Measurements from ENCODE around the gene HDGFL3.
"Not testable (repeated sequence)": the region's sequence is repeated elsewhere in the genome, so short reads cannot be mapped to it uniquely, and the experiment has no call there.

The HDGFL3 gene

GRCh38 chr15:83192742-83193141 lies 14.9 kb downstream of the HDGFL3 start:
- no peak for DNase-seq

GRCh38 chr15:83190450-83190849 lies 17.2 kb downstream of the HDGFL3 start:
- no peak for DNase-seq

- DNase-seq: no peak
Observed at GRCh38 chr15:83185561-83185960, 22.1 kb downstream of the HDGFL3 start.

DNA sequence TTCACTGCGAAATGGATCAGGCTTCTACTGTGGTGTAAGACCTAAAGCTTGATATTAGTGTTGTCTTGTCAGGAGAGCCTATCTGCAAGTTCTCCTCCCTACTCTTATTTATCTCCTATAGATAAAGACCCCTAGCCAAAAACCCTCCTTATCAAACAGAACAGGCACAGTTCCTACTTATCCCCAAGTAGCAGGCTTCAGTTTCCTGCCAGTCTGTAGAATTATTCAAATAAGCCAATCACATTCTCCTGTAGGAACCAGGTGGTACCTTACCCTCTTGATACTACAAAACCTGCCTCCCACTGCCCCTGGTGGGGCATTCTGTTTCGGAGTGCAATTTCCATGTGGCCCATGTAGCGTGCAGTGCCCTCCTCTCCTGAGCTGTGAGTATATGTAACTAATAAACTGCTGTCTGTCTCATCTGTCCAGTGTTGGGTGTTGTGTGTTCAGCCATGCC lies 28.7 kb downstream of the HDGFL3 start:
- no peak for DNase-seq

DNA sequence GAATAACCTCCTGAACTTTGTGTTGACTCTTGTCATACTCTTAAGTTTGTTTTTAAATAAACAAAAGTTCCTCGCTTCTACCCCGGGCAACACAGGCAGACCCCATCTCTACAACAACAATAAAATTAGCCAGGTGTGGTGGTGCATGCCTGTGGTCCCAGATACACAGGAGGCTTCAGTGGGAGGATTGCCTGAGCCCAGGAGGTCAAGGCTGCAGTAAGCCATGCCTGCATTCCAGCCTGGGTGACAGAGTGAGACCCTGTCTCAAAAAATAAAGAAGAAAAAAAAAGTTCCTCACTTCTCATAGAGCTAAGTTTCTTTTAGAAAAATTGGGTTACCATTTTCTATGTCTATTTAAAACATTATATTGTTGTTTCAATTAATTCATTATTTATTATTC lies 29.2 kb downstream of the HDGFL3 start:
- no peak for DNase-seq

- DNase-seq: no peak
Observed at GRCh38 chr15:83174891-83175290, 32.7 kb downstream of the HDGFL3 start.

- no peak for DNase-seq
Observed at GRCh38 chr15:83170474-83171165, 37.0 kb downstream of the HDGFL3 start.

GRCh38 chr15:83169576-83169975 lies 38.0 kb downstream of the HDGFL3 start:
- not testable (repeated sequence) for DNase-seq

DNA sequence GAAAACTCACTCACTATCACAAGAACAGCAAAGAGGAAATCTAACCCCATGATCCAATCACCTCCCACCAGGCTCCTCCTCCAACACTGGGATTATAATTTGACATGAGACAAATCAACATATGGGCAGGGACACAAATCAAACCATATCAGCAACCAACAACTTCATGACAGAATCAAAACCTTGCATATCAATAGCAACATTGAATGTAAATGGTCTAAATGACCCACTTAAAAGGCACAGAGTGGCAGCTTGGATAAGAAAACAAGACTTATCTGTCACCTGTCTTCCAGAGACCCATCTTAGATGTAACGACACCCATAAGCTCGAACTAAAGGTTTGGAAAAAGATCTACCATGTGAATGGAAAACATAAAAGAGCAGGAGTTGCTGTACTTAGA lies 40.8 kb downstream of the HDGFL3 start:
- DNase-seq: no peak

DNA sequence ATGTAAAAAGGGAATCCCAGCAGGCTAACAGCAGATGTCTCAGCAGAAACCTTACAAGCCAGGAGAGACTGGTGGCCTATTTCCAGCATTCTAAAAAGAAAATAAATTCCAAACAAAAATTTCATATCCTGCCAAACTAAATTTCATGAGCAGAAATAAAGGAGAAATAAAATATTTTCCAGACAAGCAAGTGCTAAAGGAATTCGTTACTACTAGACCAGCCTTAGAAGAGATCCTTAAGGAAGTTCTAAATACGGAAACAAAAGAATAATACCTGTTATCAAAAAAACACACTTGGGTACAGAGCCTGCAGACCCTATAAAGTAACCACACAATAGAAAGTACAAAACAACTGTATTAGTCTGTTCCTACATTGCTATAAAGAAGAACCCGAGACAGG lies 41.4 kb downstream of the HDGFL3 start:
- no peak for DNase-seq

DNA sequence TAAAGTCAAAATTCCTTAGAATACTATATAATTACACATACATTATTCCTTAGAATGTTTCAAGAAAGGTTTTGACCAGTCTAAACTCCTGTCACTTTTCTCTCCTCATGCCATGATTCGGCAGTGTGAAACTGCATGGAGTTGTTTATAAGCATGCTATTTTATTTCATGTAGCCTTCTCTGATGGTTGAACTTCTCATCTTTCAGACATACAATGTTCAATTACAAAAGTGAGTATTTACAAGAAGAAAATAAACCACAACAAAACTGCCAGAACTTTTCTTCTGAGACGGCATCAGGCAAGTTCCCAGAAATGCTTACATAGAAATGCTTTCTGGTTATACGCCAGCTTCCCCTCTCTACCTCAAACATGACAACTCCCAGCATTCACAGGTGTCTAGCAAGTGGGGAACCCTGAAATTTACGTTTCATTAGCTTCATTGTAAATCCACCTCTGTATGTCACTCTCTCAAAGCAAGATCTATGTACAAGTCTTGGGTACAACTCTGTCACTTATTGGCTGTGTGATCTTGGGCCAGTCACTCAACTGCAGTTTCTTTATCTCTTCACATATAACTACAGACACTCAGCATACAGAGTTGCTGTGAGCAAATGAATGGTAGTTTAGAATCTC lies 42.7 kb downstream of the HDGFL3 start:
- no peak for DNase-seq

GRCh38 chr15:83164111-83164770 lies 43.4 kb downstream of the HDGFL3 start:
- no peak for DNase-seq

- no peak for DNase-seq
Observed at GRCh38 chr15:83163032-83163431, 44.6 kb downstream of the HDGFL3 start.

DNA sequence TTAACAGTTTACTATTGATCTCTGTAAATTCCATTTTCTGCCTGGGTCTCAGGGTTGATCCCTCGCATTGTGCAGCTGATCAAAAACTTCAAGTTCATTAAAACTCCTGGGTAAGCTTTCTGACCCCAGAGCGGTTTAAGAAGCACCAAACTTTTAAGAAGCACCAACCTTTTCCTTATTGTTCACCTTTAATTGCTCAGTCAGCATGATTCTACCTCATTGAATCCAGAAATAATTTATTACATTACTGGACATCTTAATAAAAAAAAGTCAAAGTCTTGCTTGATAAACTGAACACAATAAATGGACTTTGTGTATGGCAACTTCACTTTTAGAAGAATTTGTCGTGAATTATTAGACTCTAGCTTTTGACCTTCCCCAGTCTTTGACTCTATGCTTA lies 46.9 kb downstream of the HDGFL3 start:
- no peak for DNase-seq

- no peak for DNase-seq
Observed at GRCh38 chr15:83158393-83158792, 49.2 kb downstream of the HDGFL3 start.

DNA sequence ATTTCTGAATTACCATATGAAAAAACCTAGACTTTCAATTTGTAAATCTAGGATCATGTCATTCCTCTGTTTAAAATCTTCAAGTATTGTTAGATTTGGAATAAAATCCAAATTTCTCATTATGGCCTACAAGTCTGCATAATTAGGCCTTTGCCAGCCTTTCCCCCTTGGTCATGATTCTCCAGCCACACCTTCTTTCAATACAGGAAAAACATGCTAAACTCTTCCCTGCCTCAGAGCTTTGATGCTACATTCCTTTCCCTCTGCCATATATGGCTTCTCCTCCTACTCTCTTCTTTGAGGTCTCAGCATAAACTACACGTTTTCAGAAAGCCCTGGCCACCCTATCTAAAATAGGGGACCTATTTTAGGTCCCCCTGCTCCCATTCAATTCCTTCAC lies 51.7 kb downstream of the HDGFL3 start:
- DNase-seq: no peak

DNA sequence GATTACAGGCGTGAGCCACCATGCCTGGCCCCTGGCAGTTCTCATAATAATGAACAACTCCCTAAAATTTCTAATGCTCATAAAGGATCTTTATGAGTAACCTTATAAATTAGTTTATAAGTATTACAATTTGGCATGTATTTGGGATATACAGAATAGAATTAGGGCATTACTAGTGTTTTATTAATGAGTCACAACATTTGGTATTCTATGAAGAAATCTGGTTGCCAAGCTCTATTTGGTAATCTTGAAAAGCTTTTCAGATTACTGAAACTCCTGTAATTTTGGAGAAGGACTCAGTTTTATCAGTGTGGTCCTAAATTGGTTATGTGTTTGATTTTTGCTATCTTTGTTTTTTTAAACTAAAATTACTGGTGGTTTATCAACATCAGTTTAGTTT lies 54.3 kb downstream of the HDGFL3 start:
- no peak for DNase-seq

GRCh38 chr15:83144771-83145170 lies 62.9 kb downstream of the HDGFL3 start:
- DNase-seq: no peak

- DNase-seq: not testable (repeated sequence)
Observed at GRCh38 chr15:83142151-83142550, 65.5 kb downstream of the HDGFL3 start.

GRCh38 chr15:83132861-83133523 lies 74.6 kb downstream of the HDGFL3 start:
- no peak for DNase-seq

- DNase-seq: no peak
Observed at GRCh38 chr15:83129791-83130190, 77.8 kb downstream of the HDGFL3 start.

DNA sequence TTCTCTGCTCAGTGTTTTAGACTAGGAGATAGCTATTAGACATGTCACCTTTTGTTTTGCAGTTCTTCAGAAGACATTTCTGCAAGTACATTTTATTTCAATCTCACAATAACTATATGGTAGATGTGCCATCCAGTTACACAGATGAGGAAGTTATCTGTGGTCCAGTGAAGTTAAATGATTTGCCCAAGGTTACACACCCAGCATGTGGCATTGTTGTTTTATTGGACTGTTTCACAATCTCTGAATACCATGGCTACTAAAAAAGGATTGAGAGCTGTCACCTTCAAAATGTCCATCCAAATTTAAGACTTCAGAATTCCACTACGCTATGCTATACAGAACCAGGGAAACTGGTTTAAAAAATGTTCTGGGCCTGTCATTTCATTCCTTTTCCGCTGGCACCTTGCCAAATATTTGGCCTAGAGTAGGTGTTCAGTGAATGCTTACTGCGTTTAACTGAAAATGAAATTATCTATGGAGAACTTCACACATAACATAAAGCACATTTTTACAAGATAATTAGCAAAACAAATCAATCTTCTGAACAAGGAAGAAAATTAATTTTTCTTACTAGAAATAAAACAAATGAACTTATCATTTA lies 80.0 kb downstream of the HDGFL3 start:
- DNase-seq: no peak

- no peak for DNase-seq
Observed at GRCh38 chr15:83123529-83123928, 84.1 kb downstream of the HDGFL3 start.

Data from NCI-H2029 (cell line).